ENCODE data around the gene EFR3B. TPM values are rescaled to one million over a fixed set of nuclear protein-coding genes. Genes with fewer than 3 reads are reported as not detected.
"Not testable (repeated sequence)": the region's sequence is repeated elsewhere in the genome, so short reads cannot be mapped to it uniquely, and the experiment has no call there.

Gene EFR3B
- total RNA-seq, 1 donor from 2014 or later = 17.2 TPM

- no peak for DNase-seq (ENCODE audit: low spot score)
- H3K27ac Mint-ChIP-seq = peak overlapping the region; percentile 8
- Histone ChIP-seq H3F3A (ENCODE audit: low read depth) (peaks cover 10% of the 10 kb centered on the region), H3K79me2 (ENCODE audit: low read depth) (no peaks in the 10 kb centered on the region), H3K4me2 (no peak overlapping the region), H3K36me3 (no peaks in the 10 kb centered on the region), H3K4me3 (no peak overlapping the region), H3K9me3 (ENCODE audit: low read depth) (no peaks in the 10 kb centered on the region), H3K27me3 (peaks cover 15% of the 10 kb centered on the region), H3K27ac (no peak overlapping the region), H2AFZ (replicated peaks) (no peak overlapping the region), H4K20me1 (ENCODE audit: low read depth) (no peaks in the 10 kb centered on the region), H3K4me1 (peaks cover 14% of the 10 kb centered on the region), H3K9ac (no peak overlapping the region)
- peaks cover 5% of the 10 kb centered on the region for H3K36me3 Mint-ChIP-seq
- peaks cover 14% of the 10 kb centered on the region for H3K4me1 Mint-ChIP-seq
- H3K9me3 Mint-ChIP-seq = no peaks in the 10 kb centered on the region
- peaks cover 8% of the 10 kb centered on the region for H3K27me3 Mint-ChIP-seq (ENCODE audit: insufficient read depth, low read depth)
- TF ChIP-seq, protein P1, sequence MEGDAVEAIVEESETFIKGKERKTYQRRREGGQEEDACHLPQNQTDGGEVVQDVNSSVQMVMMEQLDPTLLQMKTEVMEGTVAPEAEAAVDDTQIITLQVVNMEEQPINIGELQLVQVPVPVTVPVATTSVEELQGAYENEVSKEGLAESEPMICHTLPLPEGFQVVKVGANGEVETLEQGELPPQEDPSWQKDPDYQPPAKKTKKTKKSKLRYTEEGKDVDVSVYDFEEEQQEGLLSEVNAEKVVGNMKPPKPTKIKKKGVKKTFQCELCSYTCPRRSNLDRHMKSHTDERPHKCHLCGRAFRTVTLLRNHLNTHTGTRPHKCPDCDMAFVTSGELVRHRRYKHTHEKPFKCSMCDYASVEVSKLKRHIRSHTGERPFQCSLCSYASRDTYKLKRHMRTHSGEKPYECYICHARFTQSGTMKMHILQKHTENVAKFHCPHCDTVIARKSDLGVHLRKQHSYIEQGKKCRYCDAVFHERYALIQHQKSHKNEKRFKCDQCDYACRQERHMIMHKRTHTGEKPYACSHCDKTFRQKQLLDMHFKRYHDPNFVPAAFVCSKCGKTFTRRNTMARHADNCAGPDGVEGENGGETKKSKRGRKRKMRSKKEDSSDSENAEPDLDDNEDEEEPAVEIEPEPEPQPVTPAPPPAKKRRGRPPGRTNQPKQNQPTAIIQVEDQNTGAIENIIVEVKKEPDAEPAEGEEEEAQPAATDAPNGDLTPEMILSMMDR (IDR thresholded peaks at IDR 0.05) = no peak
- no peak overlapping the region for H3K4me3 Mint-ChIP-seq
Observed at GRCh38 chr2:25160376-25160775, 118.5 kb downstream of the EFR3B start.

- Mint-ChIP-seq H3K27ac (no peak overlapping the region), H3K4me3 (no peak overlapping the region), H3K27me3 (ENCODE audit: insufficient read depth, low read depth) (peaks cover 10% of the 10 kb centered on the region), H3K9me3 (no peaks in the 10 kb centered on the region), H3K4me1 (peaks cover 14% of the 10 kb centered on the region), H3K36me3 (no peaks in the 10 kb centered on the region)
- no peaks in the 10 kb centered on the region for H3K9me3 ChIP-seq (ENCODE audit: low read depth)
- peaks cover 14% of the 10 kb centered on the region for H3K4me1 ChIP-seq
- no peaks in the 10 kb centered on the region for H3K79me2 ChIP-seq (ENCODE audit: low read depth)
- no peak overlapping the region for H3K4me3 ChIP-seq
- H2AFZ ChIP-seq (replicated peaks) = no peak overlapping the region
- H4K20me1 ChIP-seq (ENCODE audit: low read depth) = no peaks in the 10 kb centered on the region
- peaks cover 24% of the 10 kb centered on the region for H3K27me3 ChIP-seq
- no peak overlapping the region for H3K4me2 ChIP-seq
- no peak for DNase-seq (ENCODE audit: low spot score)
- H3K27ac ChIP-seq = no peak overlapping the region
- H3K36me3 ChIP-seq = no peaks in the 10 kb centered on the region
- H3F3A ChIP-seq (ENCODE audit: low read depth) = peaks cover 10% of the 10 kb centered on the region
- no peak overlapping the region for H3K9ac ChIP-seq
- no peak for TF ChIP-seq EZH2 (IDR thresholded peaks at IDR 0.05)
- TF ChIP-seq EZH2phosphoT487 (IDR thresholded peaks at IDR 0.05) = no peak
- TF ChIP-seq, protein P1 (IDR thresholded peaks at IDR 0.05) = no peak
Observed at GRCh38 chr2:25161055-25161781, 119.3 kb downstream of the EFR3B start.

DNA sequence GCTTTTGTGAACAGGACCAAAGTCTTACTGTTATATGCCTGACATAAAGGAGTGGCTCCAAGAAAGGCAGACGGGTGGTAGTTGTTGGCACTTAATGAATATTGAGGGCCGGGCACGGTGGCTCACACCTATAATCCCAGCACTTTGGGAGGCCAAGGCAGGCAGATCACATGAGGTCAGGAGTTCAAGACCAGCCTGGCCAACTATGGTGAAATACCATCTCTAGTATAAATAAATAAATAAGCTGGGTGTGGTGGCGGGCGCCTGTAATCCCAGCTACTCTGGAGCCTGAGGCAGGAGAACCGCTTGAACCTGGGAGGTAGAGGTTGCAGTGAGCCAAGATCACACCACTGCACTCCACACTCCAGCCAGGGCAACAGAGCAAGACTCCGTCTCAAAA lies 120.2 kb downstream of the EFR3B start:
- H3K79me2 ChIP-seq (ENCODE audit: low read depth); H3K9me3 ChIP-seq (ENCODE audit: low read depth); H2AFZ ChIP-seq (replicated peaks); H4K20me1 ChIP-seq (ENCODE audit: low read depth); H3K4me2 ChIP-seq; H3K27ac Mint-ChIP-seq; H3K36me3 Mint-ChIP-seq; H3K4me3 Mint-ChIP-seq; H3K9me3 Mint-ChIP-seq; H3F3A ChIP-seq (ENCODE audit: low read depth); H3K4me3 ChIP-seq; H3K27ac ChIP-seq; DNase-seq (ENCODE audit: low spot score); H3K36me3 ChIP-seq; H3K9ac ChIP-seq: not testable (repeated sequence)
- H3K27me3 ChIP-seq = peaks cover 32% of the 10 kb centered on the region
- peaks cover 17% of the 10 kb centered on the region for H3K27me3 Mint-ChIP-seq (ENCODE audit: insufficient read depth, low read depth)
- peaks cover 14% of the 10 kb centered on the region for H3K4me1 ChIP-seq
- H3K4me1 Mint-ChIP-seq = peaks cover 16% of the 10 kb centered on the region

DNA sequence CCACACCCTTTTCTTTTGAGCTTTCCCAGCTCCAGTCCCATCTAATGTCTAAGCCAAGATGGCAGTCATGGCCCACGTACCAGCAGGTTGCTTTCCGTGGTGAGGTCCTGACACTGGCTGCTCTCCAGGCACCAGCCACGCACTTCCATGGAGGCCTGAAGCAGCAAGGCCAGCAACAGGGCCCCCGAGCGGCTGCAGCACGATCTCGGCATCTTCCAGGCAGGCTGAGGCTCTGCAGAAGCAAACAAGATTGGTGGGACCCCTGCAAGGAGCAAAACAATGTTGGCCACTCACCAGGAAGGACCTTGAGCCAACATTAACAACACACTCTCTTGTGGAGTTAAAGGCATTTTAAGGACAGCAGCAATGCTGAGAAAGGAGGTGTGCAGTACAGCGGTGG lies 122.7 kb downstream of the EFR3B start:
- Mint-ChIP-seq H3K27me3 (ENCODE audit: insufficient read depth, low read depth) (peaks cover 36% of the 10 kb centered on the region), H3K9me3 (no peaks in the 10 kb centered on the region), H3K36me3 (no peaks in the 10 kb centered on the region), H3K4me3 (no peak overlapping the region), H3K27ac (no peak overlapping the region), H3K4me1 (peaks cover 25% of the 10 kb centered on the region)
- no peaks in the 10 kb centered on the region for H3K79me2 ChIP-seq (ENCODE audit: low read depth)
- no peak for DNase-seq (ENCODE audit: low spot score)
- peaks cover 57% of the 10 kb centered on the region for H3K27me3 ChIP-seq
- peaks cover 2% of the 10 kb centered on the region for H4K20me1 ChIP-seq (ENCODE audit: low read depth)
- peaks cover 19% of the 10 kb centered on the region for H3F3A ChIP-seq (ENCODE audit: low read depth)
- H3K4me1 ChIP-seq = peaks cover 18% of the 10 kb centered on the region
- H3K36me3 ChIP-seq = no peaks in the 10 kb centered on the region
- H3K27ac ChIP-seq = no peak overlapping the region
- no peak for TF ChIP-seq EZH2 (IDR thresholded peaks at IDR 0.05)
- TF ChIP-seq EZH2phosphoT487 (IDR thresholded peaks at IDR 0.05) = no peak
- TF ChIP-seq, protein P1 (IDR thresholded peaks at IDR 0.05) = no peak
- no peak overlapping the region for H3K9ac ChIP-seq
- H2AFZ ChIP-seq (replicated peaks) = no peak overlapping the region
- H3K4me2 ChIP-seq = no peak overlapping the region
- no peaks in the 10 kb centered on the region for H3K9me3 ChIP-seq (ENCODE audit: low read depth)
- no peak overlapping the region for H3K4me3 ChIP-seq

Measured in neural progenitor cell (in vitro differentiated cells).